Measurements from ENCODE around the gene PPOX.

The PPOX gene

GRCh38 chr1:161153682-161154337, 12.4 kb upstream of the PPOX start, which contains the start of gene UFC1:
UFC1 (plus strand) TSS chr1:161153978; CDS start chr1:161153998, 20 bp downstream.
- DNase-seq: peak; percentile 69

- DNase-seq: no peak
These were observed 8.4 kb upstream of the PPOX start for GRCh38 chr1:161157867-161158266.

GRCh38 chr1:161158316-161159010, 7.8 kb upstream of the PPOX start:
- DNase-seq: no peak

GRCh38 chr1:161159087-161159912, 6.9 kb upstream of the PPOX start, which contains the start of gene USP21:
USP21 (plus strand) TSS chr1:161159500; CDS start chr1:161160641, 1,141 bp downstream.
- DNase-seq: peak; percentile 89

- DNase-seq: no peak
These were observed 6.3 kb upstream of the PPOX start for GRCh38 chr1:161159913-161160243.

DNA sequence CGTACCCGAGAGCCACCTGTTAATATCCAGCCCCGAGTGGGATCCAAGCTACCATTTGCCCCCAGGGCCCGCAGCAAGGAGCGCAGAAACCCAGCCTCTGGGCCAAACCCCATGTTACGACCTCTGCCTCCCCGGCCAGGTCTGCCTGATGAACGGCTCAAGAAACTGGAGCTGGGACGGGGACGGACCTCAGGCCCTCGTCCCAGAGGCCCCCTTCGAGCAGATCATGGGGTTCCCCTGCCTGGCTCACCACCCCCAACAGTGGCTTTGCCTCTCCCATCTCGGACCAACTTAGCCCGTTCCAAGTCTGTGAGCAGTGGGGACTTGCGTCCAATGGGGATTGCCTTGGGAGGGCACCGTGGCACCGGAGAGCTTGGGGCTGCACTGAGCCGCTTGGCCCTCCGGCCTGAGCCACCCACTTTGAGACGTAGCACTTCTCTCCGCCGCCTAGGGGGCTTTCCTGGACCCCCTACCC, 5.5 kb upstream of the PPOX start:
- no peak for DNase-seq

- DNase-seq: no peak
These were observed 4.6 kb upstream of the PPOX start for GRCh38 chr1:161161652-161162051.

DNA sequence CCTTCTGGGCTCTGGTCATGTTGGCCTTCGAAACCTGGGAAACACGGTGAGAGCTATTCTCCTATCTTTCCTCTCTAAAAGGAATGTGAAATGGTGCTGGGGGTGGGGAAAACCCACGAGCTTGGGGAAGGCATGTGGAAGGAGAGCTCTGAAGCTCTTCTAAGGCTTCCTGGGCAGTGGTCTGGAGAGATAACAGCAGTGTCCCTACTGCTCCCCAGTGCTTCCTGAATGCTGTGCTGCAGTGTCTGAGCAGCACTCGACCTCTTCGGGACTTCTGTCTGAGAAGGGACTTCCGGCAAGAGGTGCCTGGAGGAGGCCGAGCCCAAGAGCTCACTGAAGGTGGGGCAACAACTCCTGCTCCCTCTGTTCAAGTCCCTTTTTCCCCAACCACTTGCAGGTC, 4.2 kb upstream of the PPOX start:
- no peak for DNase-seq

DNA sequence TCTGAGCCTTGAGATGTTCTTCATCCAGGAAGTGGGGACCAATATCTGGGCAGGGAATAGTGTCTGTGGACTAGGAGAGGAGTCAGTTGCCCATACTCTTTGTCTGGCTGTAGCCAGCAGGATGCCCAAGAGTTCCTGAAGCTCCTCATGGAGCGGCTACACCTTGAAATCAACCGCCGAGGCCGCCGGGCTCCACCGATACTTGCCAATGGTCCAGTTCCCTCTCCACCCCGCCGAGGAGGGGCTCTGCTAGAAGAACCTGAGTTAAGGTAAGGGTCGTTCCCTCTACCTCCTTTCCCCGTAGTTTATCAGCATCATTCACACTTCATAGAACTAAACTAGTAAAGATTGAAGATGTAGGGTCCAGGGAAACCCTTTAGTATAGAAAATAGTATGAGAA, 3.4 kb upstream of the PPOX start:
- DNase-seq: no peak

GRCh38 chr1:161163793-161164192, 2.4 kb upstream of the PPOX start:
- no peak for DNase-seq

- DNase-seq: no peak
These were observed 1.2 kb upstream of the PPOX start for GRCh38 chr1:161164901-161165610.

DNA sequence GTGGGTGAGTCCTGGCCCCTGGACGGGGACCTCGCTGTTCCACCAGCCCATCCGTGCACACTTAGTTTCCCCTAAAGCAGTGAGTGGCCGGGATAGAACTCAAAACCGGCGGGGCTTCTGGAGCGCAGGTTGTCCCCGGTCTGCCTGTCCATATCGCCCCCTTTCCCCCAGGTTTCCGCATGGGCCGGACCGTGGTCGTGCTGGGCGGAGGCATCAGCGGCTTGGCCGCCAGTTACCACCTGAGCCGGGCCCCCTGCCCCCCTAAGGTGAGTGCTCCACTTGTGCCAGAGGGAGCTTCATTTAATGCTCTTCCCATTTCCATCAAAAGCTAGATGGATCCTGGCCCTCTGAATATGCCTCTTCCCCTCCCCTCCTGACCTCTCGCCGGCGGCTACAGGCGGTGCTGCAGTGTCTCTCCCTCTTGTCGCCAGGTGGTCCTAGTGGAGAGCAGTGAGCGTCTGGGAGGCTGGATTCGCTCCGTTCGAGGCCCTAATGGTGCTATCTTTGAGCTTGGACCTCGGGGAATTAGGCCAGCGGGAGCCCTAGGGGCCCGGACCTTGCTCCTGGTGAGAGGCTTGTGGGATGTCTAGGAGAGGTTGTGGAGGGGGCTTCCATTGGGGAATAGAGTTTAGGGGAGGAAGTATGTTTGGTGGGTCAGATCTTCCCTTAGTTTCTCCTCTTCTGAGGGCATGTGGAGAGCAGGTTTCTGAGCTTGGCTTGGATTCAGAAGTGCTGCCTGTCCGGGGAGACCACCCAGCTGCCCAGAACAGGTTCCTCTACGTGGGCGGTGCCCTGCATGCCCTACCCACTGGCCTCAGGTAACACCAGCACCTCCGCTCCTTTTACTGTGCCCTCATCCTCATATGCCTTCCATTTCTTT, 683 bp downstream of the PPOX start:
- DNase-seq: no peak

- DNase-seq: no peak
These were observed 2.7 kb downstream of the PPOX start for GRCh38 chr1:161168906-161169305.

DNA sequence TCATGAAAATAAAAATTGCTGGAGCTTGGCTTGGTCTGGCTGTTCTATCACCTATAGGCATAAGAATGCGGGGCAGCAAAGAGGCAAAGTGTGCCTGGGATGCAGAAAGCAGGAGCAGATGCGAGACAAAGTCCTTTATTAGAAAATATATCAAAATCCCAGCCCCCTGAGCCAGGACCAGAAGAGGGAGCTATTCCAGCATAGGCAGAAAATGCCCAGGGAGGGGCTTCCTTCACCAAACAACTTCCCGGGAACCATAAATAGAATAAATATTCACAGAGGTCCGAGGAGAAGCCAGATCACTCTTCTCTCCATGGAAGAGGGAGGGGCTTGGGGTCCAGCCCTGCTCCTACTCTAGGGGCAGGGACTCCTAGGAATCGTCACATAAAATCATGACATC, 5.0 kb downstream of the PPOX start:
- DNase-seq: no peak

DNA sequence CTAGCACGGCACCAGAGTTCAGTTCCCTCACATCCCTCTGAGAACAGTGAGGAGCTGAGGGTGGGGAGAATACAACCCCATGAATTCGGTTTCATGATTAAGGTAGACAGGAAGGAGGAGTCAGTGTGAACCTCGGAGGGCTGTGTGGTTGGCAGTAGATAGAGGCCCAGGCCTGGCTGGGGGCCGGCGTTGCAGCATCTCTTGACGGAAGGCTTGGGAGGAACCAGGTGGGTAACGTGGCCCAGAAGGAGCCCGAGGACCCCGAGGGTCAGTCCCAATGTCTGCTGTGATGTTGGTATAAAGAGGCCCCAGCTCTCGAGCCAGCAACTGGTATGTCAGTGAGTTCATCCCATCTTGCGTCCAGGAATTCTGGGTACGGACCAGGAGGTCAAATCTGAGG, 5.5 kb downstream of the PPOX start:
- no peak for DNase-seq

- DNase-seq: no peak
These were observed 6.1 kb downstream of the PPOX start for GRCh38 chr1:161172349-161172748.

- DNase-seq: no peak
These were observed 6.7 kb downstream of the PPOX start for GRCh38 chr1:161172776-161173376.

DNA sequence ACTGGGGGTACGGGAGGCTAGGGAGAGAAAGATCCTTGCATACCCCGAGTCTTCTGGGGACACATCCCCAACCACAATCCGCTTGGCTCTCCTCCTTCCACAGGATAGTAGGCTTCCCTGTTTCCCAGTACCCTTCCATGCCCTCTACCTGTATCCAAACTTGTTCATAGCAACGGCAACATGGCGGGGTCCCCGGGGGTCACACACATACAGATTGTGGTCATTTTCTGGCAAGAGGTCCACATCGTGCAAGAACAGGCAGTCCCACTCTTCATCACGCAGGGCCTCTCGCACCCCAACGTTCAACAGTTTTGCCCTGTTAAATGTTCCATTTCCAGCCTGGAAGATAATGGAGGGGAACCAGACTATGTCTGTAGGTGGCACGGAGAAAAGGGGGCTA, 7.5 kb downstream of the PPOX start:
- no peak for DNase-seq

GRCh38 chr1:161174911-161175310, 8.7 kb downstream of the PPOX start:
- DNase-seq: no peak

DNA sequence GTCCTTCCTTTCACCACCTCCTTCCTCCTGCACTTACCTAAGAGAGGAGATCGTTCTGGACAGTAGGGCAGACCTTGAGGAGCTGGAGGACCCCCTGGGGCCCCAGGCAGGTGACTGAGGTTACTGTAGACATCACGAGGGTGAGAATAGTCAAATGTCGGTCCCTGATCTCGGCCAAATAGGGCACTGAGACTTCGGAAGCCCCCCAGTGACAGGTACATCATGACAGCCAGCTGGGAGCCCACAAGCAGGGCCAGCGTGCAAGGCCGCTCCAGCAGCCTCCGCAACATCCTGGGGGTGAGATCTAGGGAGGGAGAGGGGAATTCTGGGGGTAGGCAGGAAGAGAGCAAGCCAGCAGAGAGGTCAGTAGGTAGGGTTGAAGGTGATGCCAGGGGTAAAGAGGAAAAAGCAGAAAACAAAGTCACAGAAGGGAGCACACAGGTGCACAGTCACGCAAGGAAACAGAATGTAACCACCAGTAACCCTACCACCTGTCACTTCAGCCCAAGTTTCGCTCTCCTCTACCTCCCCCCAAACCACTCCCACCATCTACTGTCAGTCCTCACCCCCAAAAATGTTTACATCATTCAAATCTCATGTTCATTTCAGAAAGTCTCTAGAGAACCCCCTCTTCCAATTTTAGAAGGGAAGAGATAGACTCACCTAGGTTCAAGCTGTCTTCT, 9.7 kb downstream of the PPOX start:
- no peak for DNase-seq
